ENCODE measurements around the gene BRD2. TPM values are rescaled to one million over a fixed set of nuclear protein-coding genes. Genes with fewer than 3 reads are reported as not detected.

The BRD2 gene
- total RNA-seq, 6 donors from 2014 or later: 144 to 388 (median 183) TPM

DNA sequence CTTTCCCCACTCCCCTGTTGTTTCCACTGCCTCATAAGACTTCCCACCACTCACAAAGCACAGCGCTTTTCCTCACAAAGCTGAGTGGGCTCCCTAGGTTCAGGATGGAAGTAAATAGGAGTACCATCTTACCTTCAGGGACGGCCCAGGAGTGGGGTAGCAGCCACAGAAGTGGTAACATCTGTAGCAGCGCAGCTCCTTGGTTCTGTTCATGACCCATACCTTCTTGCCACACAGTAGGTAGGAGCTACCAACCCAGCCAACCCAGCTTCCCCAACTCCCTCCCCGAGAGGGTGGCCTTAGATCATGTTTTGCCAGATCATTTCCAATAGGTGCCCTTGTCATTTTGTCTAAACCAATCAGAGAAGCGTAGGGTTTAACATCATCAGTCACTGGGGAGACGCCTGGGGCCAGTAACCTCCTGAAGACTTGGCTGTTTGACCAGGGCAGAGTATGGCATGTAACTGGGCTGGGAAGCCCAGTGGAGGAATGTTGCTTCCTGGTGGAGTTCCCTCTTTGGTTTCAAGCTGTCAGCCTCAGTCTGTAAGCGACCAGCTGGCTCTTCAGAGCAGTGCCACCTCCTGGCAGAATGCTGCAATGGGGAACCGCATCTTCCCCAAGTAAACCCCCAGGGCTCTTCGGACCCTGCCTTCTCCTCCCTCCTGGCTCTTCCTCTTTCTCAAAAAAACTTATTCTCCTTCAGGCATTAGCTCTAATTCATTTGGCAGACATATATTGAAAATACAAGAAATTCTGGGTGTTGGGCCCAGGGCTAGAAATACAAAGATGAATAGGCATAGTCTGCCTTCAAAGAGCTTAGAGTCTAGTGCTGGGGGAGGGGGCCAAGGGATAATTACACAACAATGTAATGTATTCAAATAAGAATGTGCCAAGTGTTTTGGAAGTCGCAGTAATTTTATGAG, 15.3 kb upstream of the BRD2 start, which contains the start of gene HLA-DMA:
HLA-DMA (minus strand) TSS at position 281 of the 923 bp plus-strand sequence; CDS start at position 220, 61 bp downstream.
- H3K4me1 ChIP-seq: peaks cover 23 to 42% (median 33%) of the 10 kb centered on the region in 4 donors
- DNase-seq: peak in 1 of 2 donors; percentile 96
- H3K9me3 ChIP-seq: no peaks in the 10 kb centered on the region
- no peaks in the 10 kb centered on the region for H3K27me3 ChIP-seq
- peak within 1 kb of the TSS in 3 of 4 donors; percentile 42 to 45 (median 43) for H3K4me3 ChIP-seq
- 15 to 22% methylated on average over 9 to 10 of the region's 10 CpGs for WGBS, 2 donors
- peaks cover 0 to 5% (median 0%) of the 10 kb centered on the region in 4 donors for H3K36me3 ChIP-seq
- peak; percentile 97 to 98 for ATAC-seq (ENCODE audit: low FRiP score in 2 of 2)
- peak within 1 kb of the TSS; percentile 65 to 89 (median 87) for H3K27ac ChIP-seq
- TF ChIP-seq EP300 (IDR thresholded peaks at IDR 0.05) (no peak), POLR2AphosphoS5 (IDR thresholded peaks at IDR 0.05) (peak; percentile 70 to 96), POLR2A (IDR thresholded peaks at IDR 0.05) (peak in 3 of 4 donors; percentile 64 to 98 (median 86))
- TF ChIP-seq, protein P1, sequence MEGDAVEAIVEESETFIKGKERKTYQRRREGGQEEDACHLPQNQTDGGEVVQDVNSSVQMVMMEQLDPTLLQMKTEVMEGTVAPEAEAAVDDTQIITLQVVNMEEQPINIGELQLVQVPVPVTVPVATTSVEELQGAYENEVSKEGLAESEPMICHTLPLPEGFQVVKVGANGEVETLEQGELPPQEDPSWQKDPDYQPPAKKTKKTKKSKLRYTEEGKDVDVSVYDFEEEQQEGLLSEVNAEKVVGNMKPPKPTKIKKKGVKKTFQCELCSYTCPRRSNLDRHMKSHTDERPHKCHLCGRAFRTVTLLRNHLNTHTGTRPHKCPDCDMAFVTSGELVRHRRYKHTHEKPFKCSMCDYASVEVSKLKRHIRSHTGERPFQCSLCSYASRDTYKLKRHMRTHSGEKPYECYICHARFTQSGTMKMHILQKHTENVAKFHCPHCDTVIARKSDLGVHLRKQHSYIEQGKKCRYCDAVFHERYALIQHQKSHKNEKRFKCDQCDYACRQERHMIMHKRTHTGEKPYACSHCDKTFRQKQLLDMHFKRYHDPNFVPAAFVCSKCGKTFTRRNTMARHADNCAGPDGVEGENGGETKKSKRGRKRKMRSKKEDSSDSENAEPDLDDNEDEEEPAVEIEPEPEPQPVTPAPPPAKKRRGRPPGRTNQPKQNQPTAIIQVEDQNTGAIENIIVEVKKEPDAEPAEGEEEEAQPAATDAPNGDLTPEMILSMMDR (IDR thresholded peaks at IDR 0.05): peak; percentile 77 to 92 (median 88)

DNA sequence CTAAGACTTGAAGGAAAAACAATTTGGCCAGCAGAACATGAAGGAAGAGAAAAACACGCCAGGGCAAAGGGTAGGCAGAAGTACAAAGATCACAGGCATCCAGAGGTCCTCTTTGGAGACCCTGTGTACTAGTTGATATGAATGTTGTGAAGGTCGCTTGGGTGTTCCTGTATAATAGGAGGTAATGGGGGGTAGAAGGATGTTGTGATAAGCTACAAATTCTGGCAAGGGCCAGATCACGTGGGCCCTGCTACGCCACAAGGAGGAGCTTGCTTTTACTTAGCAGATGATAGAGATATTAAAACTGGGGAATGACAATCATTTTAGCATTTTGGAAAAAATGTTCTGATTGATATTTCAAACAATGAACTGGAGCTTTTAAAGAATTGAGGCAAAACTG, 14.6 kb upstream of the BRD2 start:
- Histone ChIP-seq H3K4me3 (no peak overlapping the region), H3K4me1 (peaks cover 23 to 39% (median 33%) of the 10 kb centered on the region in 4 donors), H3K27me3 (no peaks in the 10 kb centered on the region), H3K36me3 (peaks cover 0 to 3% (median 0%) of the 10 kb centered on the region in 4 donors), H3K9me3 (no peaks in the 10 kb centered on the region), H3K27ac (peak overlapping the region; percentile 65 to 89 (median 87))
- WGBS, 2 donors: 65 to 70% methylated on average over 4 of the region's 4 CpGs
- ATAC-seq (ENCODE audit: low FRiP score in 2 of 2) (no peak), DNase-seq (no peak)
- TF ChIP-seq EP300 (IDR thresholded peaks at IDR 0.05): no peak
- TF ChIP-seq POLR2AphosphoS5 (IDR thresholded peaks at IDR 0.05): no peak
- TF ChIP-seq, protein P1 (IDR thresholded peaks at IDR 0.05): no peak
- no peak for TF ChIP-seq POLR2A (IDR thresholded peaks at IDR 0.05)

DNA sequence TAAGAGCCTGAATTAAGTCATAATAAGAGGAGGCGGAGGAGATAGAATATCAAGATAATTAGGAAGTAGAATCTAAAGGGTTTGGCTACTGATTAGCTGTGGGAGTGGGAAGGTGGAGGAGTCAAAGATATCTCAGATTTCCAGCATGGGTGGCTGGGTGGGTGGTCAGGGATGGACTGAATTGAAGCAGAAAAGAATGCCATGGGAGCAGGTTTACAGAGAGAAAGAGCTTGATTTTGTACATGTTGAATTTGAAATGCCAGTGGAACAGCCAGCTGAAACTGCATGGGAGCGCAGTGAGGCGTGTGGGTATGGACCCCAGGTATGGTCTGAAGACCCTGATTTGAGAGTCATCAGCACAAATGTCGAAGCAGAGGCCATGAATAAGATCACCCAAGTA, 14.1 kb upstream of the BRD2 start:
- Histone ChIP-seq H3K9me3 (no peaks in the 10 kb centered on the region), H3K36me3 (no peaks in the 10 kb centered on the region), H3K27me3 (no peaks in the 10 kb centered on the region), H3K27ac (no peak overlapping the region), H3K4me1 (peaks cover 23 to 39% (median 33%) of the 10 kb centered on the region in 4 donors), H3K4me3 (no peak overlapping the region)
- TF ChIP-seq POLR2A (IDR thresholded peaks at IDR 0.05) (no peak), POLR2AphosphoS5 (IDR thresholded peaks at IDR 0.05) (no peak), EP300 (IDR thresholded peaks at IDR 0.05) (no peak)
- TF ChIP-seq, protein P1 (IDR thresholded peaks at IDR 0.05): no peak
- WGBS, 2 donors: 80 to 92% methylated on average over 4 of the region's 4 CpGs
- ATAC-seq (ENCODE audit: low FRiP score in 2 of 2) (no peak), DNase-seq (no peak)

DNA sequence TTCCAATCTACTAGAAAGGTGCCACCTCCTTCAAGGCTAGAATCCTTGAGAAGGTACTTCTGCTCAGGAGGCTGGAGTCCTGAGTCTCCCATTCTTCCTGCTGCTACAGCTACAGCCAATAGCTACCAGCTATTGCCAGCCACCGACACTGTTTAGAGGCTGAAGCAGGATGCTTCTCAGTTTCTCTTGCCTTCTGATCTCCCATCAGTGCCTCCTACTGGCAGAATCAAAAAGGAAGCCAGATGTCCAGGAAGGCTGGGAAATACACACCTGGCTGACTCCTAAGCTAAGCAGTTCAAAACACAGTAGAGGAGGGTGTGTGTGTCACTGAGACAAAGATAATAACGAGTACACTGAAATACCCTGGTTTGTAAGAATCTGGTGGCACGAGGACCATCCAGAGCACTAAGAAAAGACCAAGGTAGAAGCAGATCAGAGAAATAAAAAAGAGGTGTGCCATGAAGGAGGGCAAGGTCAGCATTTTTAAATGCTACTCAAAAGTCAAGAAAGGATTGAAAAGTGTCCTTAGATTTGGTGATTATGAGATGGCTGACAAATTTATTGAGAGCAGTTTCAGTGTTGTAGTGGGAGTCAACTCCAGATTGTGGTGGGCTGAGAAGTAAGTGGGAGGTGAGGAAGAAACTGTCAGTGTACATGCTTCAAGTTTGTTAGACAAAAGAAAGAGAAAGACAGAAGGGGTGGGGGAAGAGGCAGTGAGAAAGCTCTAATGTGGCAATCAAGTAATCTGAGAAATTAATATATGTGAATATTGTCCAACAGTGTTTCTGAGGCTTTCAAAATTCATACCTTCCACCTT, 13.2 kb upstream of the BRD2 start:
- WGBS, 2 donors: 33 to 49% methylated on average over 3 of the region's 3 CpGs
- Histone ChIP-seq H3K4me3 (no peak overlapping the region), H3K27me3 (no peaks in the 10 kb centered on the region), H3K4me1 (peaks cover 23 to 39% (median 28%) of the 10 kb centered on the region in 4 donors), H3K9me3 (no peaks in the 10 kb centered on the region), H3K36me3 (no peaks in the 10 kb centered on the region), H3K27ac (no peak overlapping the region)
- TF ChIP-seq EP300 (IDR thresholded peaks at IDR 0.05): no peak
- TF ChIP-seq, protein P1 (IDR thresholded peaks at IDR 0.05): peak in 3 of 6 experiments; percentile 25 to 41 (median 32)
- DNase-seq (no peak), ATAC-seq (ENCODE audit: low FRiP score in 2 of 2) (no peak)

Data from upper lobe of left lung (tissue), 6 donors.